Stimulated activated naive CD4-positive, alpha-beta T cell treated with Interleukin-2 at 50 U/mL for 16 hours (primary cell): ENCODE data around the gene TCF15.
A peak's percentile ranks its signal among the peaks of the same experiment; 100 is the strongest.

Experiments
- DNase-seq: peaks from one replicate; lab custom pipeline; 2025; lab: John Stamatoyannopoulos, UW

Gene TCF15

DNA sequence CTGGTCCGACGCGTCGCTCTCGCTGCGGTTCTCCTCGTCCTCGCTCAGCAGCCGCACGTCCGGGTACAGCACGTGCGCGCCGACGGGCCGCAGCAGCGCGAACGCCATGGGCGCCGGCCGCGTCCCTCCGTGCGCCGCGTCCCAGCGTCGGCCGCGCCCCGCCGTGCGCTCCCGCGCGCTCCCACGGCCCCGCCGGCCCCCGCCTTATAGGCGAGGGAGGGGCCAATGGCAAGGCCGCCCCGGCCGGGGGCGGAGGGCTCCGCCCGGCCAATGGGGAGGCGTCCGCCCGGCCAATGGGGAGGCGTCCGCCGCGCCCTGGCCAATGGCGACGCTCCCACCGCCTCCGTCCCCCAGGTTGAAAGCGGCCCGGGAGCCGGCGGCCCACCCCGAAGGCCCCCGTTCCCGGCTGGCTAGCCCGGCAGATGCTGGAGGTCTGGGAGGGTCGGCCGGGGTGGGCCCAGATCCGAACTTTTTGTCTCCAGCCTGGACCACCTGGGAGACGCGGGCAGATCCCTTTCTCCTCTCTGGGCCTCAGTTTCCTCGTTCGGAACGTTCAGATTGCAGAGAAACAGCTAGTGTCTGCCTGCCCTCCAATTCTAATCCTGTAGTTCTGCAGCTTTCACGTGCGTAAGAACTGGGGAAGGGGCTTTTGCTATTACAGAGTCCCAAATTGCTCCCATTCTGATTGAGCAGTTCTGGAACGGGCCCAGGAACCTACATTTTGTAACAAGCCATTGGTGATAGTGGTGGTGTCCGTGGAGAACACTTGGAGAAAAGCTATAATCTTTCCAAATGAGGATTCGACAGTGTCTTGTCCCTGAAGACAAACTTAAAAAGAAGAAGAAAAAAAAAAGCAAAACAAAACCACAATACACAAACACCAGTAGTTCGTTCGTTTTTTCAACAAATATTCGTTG lies at the start of gene TCF15:
TCF15 (minus strand) TSS at position 180 of the 917 bp plus-strand sequence; CDS start at position 108, 72 bp downstream.
- DNase-seq = no peak

GRCh38 chr20:658731-659291 lies 48.7 kb upstream of the TCF15 start:
- no peak for DNase-seq

DNA sequence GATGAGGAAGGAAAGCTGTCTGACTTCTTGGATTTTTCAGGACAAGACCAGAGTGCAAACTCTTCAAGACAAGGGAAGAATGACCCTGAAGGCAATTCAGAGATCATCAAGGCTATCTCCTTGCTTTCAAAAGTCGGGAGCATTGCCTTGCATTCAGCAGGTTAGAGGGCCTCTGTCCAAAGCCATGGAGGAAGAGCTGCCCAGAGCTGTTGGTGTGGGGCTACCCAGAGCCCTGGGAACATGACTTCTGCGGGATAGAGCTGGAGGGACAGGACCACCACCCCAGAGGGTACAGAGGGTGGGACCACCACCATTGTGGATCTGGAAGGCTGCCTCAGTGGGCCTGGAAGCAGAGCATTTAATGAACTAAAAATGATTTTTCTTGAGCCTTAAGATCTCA lies 48.1 kb upstream of the TCF15 start:
- DNase-seq = no peak

- DNase-seq = no peak
These were observed 45.9 kb upstream of the TCF15 start for GRCh38 chr20:655726-656624.

GRCh38 chr20:654417-654750 lies 44.3 kb upstream of the TCF15 start:
- no peak for DNase-seq

- DNase-seq = peak; percentile 3
These were observed 43.7 kb upstream of the TCF15 start for GRCh38 chr20:653590-654416.

GRCh38 chr20:653110-653589 lies 43.0 kb upstream of the TCF15 start, which contains the start of gene SRXN1:
Gene SRXN1, minus strand, starts transcription at chr20:653200. Its CDS starts 15 bp downstream, at chr20:653185.
- peak; percentile 78 for DNase-seq

GRCh38 chr20:652615-653109 lies 42.6 kb upstream of the TCF15 start:
- peak; percentile 9 for DNase-seq

- DNase-seq = no peak
These were observed 41.9 kb upstream of the TCF15 start for GRCh38 chr20:651713-652614.

DNA sequence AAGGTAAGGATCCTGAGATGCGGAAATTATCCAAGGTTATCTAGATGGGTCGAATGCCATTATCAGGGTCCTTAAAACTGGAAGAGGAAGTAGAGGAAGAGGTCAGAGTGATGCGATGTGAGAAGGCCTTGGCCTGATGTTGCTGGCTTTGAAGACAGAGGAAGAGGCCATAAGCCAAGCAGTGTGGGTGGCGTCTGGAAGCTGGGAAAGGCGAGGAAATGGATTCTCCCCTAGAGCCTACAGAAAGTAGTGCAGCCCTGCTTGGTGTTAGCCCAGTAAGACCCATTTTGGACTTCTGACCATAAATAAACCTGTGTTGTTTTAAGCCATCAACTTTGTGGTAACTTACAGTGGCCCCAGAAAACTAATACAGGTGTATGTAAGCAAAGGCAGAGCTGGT lies 40.8 kb upstream of the TCF15 start:
- DNase-seq = no peak

- DNase-seq = no peak
These were observed 40.2 kb upstream of the TCF15 start for GRCh38 chr20:650281-650680.

- DNase-seq = no peak
These were observed 37.4 kb upstream of the TCF15 start for GRCh38 chr20:647479-648019.

- DNase-seq = no peak
These were observed 36.7 kb upstream of the TCF15 start for GRCh38 chr20:646868-647233.

DNA sequence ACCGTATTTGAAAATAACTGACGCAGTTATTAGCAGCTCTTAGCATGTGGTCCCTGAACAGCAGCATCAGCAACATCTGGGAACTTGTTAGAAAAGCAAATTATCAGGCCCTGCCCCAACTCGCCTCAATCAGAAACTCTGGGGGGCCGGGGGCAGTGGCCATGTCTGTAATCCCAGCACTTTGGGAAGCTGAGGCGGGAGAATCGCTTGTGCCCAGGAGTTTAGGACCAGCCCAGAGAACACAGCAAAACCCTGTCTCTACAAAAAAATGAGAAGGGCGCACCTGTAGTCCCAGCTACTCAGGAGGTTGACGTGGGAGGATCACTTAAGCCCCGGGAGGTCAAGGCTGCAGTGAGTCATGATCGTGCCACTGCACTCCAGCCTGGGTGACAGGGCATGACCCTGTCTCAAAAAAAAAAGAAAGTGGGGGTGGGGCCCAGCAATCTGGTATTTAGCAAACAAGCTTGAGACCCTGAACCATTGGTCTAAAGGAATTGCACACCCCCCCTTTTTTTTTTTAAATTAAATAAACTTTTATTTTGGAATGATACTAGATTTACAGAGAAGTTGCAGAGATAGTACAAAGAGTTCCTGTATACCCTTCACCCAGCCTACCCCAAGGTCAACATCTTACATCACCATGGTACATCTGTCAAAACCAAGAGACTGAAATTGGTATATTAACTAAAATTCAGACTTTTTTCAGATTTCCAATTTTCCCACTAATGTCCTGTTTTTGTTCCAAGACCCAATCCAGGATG lies 36.2 kb upstream of the TCF15 start:
- DNase-seq = no peak

DNA sequence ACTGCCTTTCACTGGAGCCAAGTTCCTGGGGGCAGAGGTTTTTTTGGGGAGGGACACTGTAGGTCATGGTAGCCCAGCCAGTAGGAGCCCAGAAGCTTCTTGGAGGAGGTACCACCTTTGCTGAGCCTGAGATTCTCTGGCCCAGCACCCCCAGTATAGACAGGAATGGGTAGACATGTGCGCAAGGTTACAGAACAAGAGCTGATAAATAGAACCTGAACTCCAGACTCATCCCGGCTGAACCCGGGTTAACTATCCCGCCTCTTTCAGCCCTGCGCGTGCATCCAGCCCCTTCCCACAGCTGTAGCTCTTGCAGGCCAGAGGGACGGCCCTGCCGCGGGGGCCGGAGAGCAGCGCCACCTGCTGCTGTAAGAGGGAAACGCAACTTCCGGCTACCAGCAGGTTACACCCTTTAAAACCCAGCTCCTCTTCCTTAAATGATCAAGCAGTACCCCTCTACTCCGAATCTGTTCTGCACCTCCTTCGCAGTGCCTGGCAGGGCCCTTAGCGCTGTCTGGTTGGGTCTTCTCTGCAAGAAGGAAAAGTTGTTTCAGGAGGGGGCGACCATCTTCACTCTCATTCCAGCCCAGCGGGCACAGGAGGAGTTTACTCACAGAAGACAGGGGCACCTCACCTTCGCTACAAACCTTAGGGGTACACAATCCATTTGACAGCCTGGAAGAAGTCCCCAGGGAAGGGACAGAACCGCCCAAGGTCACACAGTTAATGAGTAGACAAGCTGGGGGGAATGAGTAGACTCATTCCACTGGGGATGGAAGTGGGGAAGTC lies 35.4 kb upstream of the TCF15 start:
- DNase-seq = peak; percentile 41

DNA sequence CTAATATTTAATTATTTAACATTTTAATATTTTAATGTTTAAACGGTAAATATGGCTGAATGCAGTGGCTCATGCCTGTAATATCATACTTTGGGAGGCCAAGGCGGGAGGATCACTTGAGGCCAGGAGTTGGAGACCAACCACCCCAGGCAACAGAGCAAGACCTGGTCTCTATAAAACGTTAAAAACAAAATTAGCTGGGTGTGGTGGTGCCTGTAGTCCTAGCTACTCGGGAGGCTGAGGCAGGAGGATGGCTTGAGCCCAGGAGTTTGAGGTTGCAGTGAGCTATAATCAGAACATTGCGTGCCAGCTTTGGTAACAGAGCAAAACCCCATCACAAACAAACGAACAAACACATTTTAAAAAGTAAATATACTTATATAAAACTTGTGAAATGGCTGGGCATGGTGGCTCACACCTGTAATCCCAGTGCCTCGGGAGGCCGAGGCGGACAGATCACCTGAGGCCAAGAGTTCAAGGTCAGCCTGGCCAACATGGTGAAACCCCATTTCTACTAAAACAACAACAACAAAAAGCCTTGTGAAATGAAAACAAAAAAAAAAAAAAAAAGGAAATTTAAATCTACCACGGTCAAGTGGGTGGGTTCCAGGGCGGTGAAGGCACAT lies 34.7 kb upstream of the TCF15 start:
- no peak for DNase-seq

GRCh38 chr20:642398-643174 lies 32.5 kb upstream of the TCF15 start:
- DNase-seq = no peak
